Osteoblast (primary cell): Measurements from ENCODE around the gene LETM1. TPM values are rescaled to one million over a fixed set of nuclear protein-coding genes. Genes with fewer than 3 reads are reported as not detected.
A peak's percentile ranks its signal among the peaks of the same experiment; 100 is the strongest.

ENCODE experiments used
- DNase-seq: peaks from one replicate; pipeline ENCODE4 v3.0.0; 2011; ENCODE audit warnings: low spot score, mixed read lengths; ENCODE audit not compliant: insufficient read length; ENCODE audit errors: missing footprints
- H2AFZ ChIP-seq: 2 replicates; pipeline ENCODE4 v1.6.0; 2011; ENCODE audit warnings: mild to moderate bottlenecking, low read length
- H3K27ac ChIP-seq: 2 replicates; pipeline ENCODE4 v1.5.1; 2011; ENCODE audit warnings: mild to moderate bottlenecking, low read depth, low read length, moderate library complexity
- H3K27me3 ChIP-seq: 2 replicates; pipeline ENCODE4 v1.6.0; 2012; ENCODE audit warnings: mild to moderate bottlenecking, control low read depth, inconsistent platforms, low read length, moderate library complexity; ENCODE audit not compliant: insufficient read depth
- H3K36me3 ChIP-seq: 2 replicates; pipeline ENCODE4 v1.5.1; 2011; ENCODE audit warnings: mild to moderate bottlenecking, low read length, control low read depth, moderate library complexity; ENCODE audit not compliant: insufficient read depth
- H3K4me1 ChIP-seq: 2 replicates; pipeline ENCODE4 v1.5.1; 2011; ENCODE audit warnings: mild to moderate bottlenecking, low read length, control low read depth, moderate library complexity; ENCODE audit not compliant: insufficient read depth
- H3K4me2 ChIP-seq: 2 replicates; pipeline ENCODE4 v1.6.0; 2011; ENCODE audit warnings: mild to moderate bottlenecking, low read length; ENCODE audit not compliant: insufficient read depth
- H3K4me3 ChIP-seq: fragments of 200-600 bp; sonication (generic); 3 replicates; pipeline ENCODE4 v1.5.1; 2012; ENCODE audit warnings: mild to moderate bottlenecking, low read length, inconsistent platforms; ENCODE audit not compliant: insufficient read depth
- H3K79me2 ChIP-seq: 2 replicates; pipeline ENCODE4 v1.6.0; 2012; ENCODE audit warnings: mild to moderate bottlenecking, low read length, control low read depth, inconsistent platforms; ENCODE audit not compliant: insufficient read depth
- H3K9me3 ChIP-seq: 2 replicates; pipeline ENCODE4 v1.5.1; 2011; ENCODE audit warnings: low read depth, low read length, control low read depth
- H4K20me1 ChIP-seq: 2 replicates; pipeline ENCODE4 v1.6.0; 2012; ENCODE audit warnings: mild to moderate bottlenecking, low read length, control low read depth; ENCODE audit not compliant: insufficient read depth
- CTCF ChIP-seq: IDR thresholded peaks from 2 replicates; pipeline ENCODE4 v1.5.1; 2011; ENCODE audit warnings: mild to moderate bottlenecking, low read depth, low read length, moderate library complexity; ENCODE audit errors: extremely low read depth
- total RNA-seq: library from RNA; depleted of rRNA; stranded (reverse); fragments of >200 nt; gene quantifications from 2 replicates; pipeline ENCODE4 v1.2.3, GENCODE V29; 2012

The LETM1 gene
- total RNA-seq, 1 donor: 75.3 TPM

GRCh38 chr4:1898681-1899080, 42.7 kb upstream of the LETM1 start:
- H2AFZ ChIP-seq: peak overlapping the region; percentile 38
- peak overlapping the region; percentile 1 for H3K27ac ChIP-seq
- H3K4me1 ChIP-seq: peaks cover 8% of the 10 kb centered on the region
- H3K4me3 ChIP-seq: no peak overlapping the region
- H4K20me1 ChIP-seq: peaks cover 21% of the 10 kb centered on the region
- no peak for TF ChIP-seq CTCF
- H3K27me3 ChIP-seq: no peaks in the 10 kb centered on the region
- H3K9me3 ChIP-seq: no peaks in the 10 kb centered on the region
- DNase-seq: no peak
- peak overlapping the region; percentile 58 for H3K4me2 ChIP-seq
- peaks cover 97% of the 10 kb centered on the region for H3K79me2 ChIP-seq
- H3K36me3 ChIP-seq: peaks cover 22% of the 10 kb centered on the region

- Histone ChIP-seq H3K4me1 (peaks cover 8% of the 10 kb centered on the region), H3K79me2 (peaks cover 98% of the 10 kb centered on the region), H3K9me3 (no peaks in the 10 kb centered on the region), H2AFZ (no peak overlapping the region), H3K27ac (no peak overlapping the region), H3K27me3 (no peaks in the 10 kb centered on the region), H4K20me1 (peaks cover 21% of the 10 kb centered on the region), H3K4me3 (no peak overlapping the region), H3K36me3 (peaks cover 18% of the 10 kb centered on the region), H3K4me2 (no peak overlapping the region)
- TF ChIP-seq CTCF: no peak
- no peak for DNase-seq
Observed at GRCh38 chr4:1898007-1898406, 42.1 kb upstream of the LETM1 start.

DNA sequence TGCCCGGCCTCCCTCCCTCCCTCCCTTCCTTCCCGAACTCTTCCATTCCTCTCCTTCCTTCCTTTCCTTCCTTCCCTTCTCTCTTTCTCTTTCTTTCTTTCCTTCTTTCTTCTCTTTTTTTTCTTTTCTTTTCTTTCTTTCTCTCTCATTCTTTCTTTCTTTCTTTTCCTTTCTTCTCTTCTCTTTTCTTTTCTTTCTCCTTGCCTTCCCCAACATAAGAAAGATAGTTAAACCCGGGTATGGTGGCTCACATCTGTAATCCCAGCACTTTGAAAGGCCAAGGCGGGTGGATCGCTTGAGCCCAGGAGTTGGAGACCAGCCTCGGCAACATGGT, 40.7 kb upstream of the LETM1 start:
- Histone ChIP-seq H3K79me2 (peaks cover 98% of the 10 kb centered on the region), H3K27me3 (no peaks in the 10 kb centered on the region), H2AFZ (no peak overlapping the region), H3K27ac (no peak overlapping the region), H3K36me3 (peaks cover 13% of the 10 kb centered on the region), H3K9me3 (no peaks in the 10 kb centered on the region), H3K4me3 (no peak overlapping the region), H3K4me1 (peaks cover 8% of the 10 kb centered on the region), H3K4me2 (no peak overlapping the region), H4K20me1 (peaks cover 18% of the 10 kb centered on the region)
- no peak for TF ChIP-seq CTCF
- no peak for DNase-seq

- Histone ChIP-seq H3K4me2 (no peak overlapping the region), H3K4me1 (peaks cover 8% of the 10 kb centered on the region), H3K79me2 (peaks cover 98% of the 10 kb centered on the region), H3K36me3 (peaks cover 7% of the 10 kb centered on the region), H3K27me3 (no peaks in the 10 kb centered on the region), H3K9me3 (no peaks in the 10 kb centered on the region), H3K4me3 (no peak overlapping the region), H3K27ac (no peak overlapping the region), H4K20me1 (peaks cover 13% of the 10 kb centered on the region), H2AFZ (no peak overlapping the region)
- no peak for DNase-seq
- TF ChIP-seq CTCF: no peak
Observed at GRCh38 chr4:1895971-1896657, 40.2 kb upstream of the LETM1 start.
